ENCODE data around the gene F2RL3.
"Not testable (repeated sequence)": the region's sequence is repeated elsewhere in the genome, so short reads cannot be mapped to it uniquely, and the experiment has no call there.

Gene F2RL3

DNA sequence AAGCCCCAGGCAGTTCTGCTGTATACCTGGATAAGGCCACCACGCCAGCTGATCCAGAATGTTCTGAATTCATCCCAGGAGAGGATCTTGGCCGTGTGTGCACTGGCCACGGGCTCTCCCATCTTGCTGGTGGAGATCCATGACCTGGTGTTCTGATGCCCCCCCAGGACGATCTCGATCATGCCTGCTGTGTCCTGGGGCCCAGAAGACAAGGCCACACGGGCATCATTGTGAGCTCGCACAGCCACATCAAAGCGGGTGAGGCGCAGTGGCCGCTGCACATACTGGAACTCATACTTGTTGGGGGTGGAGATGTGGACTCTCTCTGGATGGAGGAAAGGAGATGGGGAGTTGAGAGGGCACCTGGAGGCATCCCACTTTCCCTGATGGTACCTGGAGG is 40.1 kb downstream of the F2RL3 start:
- Histone ChIP-seq H3K4me1 (ENCODE audit: control insufficient read depth in 1 of 2, insufficient read depth in 2 of 2, low read length in 2 of 2) (no peaks in the 10 kb centered on the region), H3K36me3 (ENCODE audit: control insufficient read depth in 1 of 2, insufficient read depth in 2 of 2, low read length in 2 of 2) (no peaks in the 10 kb centered on the region), H3K4me3 (ENCODE audit: low read depth in 1 of 2, low read length in 2 of 2) (no peak overlapping the region), H3K27ac (ENCODE audit: low read length) (no peak overlapping the region), H3K9me3 (ENCODE audit: control insufficient read depth in 1 of 2, low read length in 2 of 2) (peaks cover 0 to 15% of the 10 kb centered on the region in 2 donors), H3K27me3 (ENCODE audit: low read depth, low read length) (no peaks in the 10 kb centered on the region)

DNA sequence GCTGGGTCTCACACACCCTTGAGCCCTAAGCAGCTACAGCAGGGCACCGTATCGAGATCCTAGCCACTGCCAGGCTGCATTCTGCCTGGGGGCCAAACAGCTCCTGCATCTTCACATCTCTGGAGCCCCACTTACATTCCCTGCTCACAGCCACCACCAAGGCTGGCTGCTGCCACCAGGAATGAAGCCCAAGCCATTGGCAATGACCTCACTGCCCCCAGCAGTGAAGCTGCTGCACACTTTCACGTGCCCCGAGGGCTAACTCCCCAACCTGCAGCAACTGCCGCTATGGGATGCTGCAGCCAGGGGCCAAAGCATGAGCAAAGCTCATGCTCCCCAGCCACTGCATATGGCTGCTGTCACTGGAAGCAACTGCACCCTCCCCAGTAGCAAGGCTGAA is 42.0 kb downstream of the F2RL3 start:
- Histone ChIP-seq H3K9me3 (ENCODE audit: control insufficient read depth in 1 of 2, low read length in 2 of 2) (peaks cover 0 to 20% of the 10 kb centered on the region in 2 donors), H3K4me1 (ENCODE audit: control insufficient read depth in 1 of 2, insufficient read depth in 2 of 2, low read length in 2 of 2) (no peaks in the 10 kb centered on the region), H3K4me3 (ENCODE audit: low read depth in 1 of 2, low read length in 2 of 2) (no peak overlapping the region), H3K27me3 (ENCODE audit: low read depth, low read length) (no peaks in the 10 kb centered on the region), H3K36me3 (ENCODE audit: control insufficient read depth in 1 of 2, insufficient read depth in 2 of 2, low read length in 2 of 2) (no peaks in the 10 kb centered on the region), H3K27ac (ENCODE audit: low read length) (no peak overlapping the region)

- Histone ChIP-seq H3K9me3 (ENCODE audit: control insufficient read depth in 1 of 2, low read length in 2 of 2) (peaks cover 0 to 20% of the 10 kb centered on the region in 2 donors), H3K27me3 (ENCODE audit: low read depth, low read length) (no peaks in the 10 kb centered on the region), H3K27ac (ENCODE audit: low read length) (no peak overlapping the region), H3K4me3 (ENCODE audit: low read depth in 1 of 2, low read length in 2 of 2) (no peak overlapping the region), H3K36me3 (ENCODE audit: control insufficient read depth in 1 of 2, insufficient read depth in 2 of 2, low read length in 2 of 2) (no peaks in the 10 kb centered on the region), H3K4me1 (ENCODE audit: control insufficient read depth in 1 of 2, insufficient read depth in 2 of 2, low read length in 2 of 2) (no peaks in the 10 kb centered on the region)
Measured at GRCh38 chr19:16931306-16931705, 42.5 kb downstream of the F2RL3 start.

- Histone ChIP-seq H3K9me3 (ENCODE audit: control insufficient read depth in 1 of 2, low read length in 2 of 2) (peaks cover 0 to 20% of the 10 kb centered on the region in 2 donors), H3K36me3 (ENCODE audit: control insufficient read depth in 1 of 2, insufficient read depth in 2 of 2, low read length in 2 of 2) (no peaks in the 10 kb centered on the region), H3K4me1 (ENCODE audit: control insufficient read depth in 1 of 2, insufficient read depth in 2 of 2, low read length in 2 of 2) (no peaks in the 10 kb centered on the region), H3K4me3 (ENCODE audit: low read depth in 1 of 2, low read length in 2 of 2) (no peak overlapping the region), H3K27me3 (ENCODE audit: low read depth, low read length) (no peaks in the 10 kb centered on the region), H3K27ac (ENCODE audit: low read length) (no peak overlapping the region)
Measured at GRCh38 chr19:16934489-16934888, 45.7 kb downstream of the F2RL3 start.

DNA sequence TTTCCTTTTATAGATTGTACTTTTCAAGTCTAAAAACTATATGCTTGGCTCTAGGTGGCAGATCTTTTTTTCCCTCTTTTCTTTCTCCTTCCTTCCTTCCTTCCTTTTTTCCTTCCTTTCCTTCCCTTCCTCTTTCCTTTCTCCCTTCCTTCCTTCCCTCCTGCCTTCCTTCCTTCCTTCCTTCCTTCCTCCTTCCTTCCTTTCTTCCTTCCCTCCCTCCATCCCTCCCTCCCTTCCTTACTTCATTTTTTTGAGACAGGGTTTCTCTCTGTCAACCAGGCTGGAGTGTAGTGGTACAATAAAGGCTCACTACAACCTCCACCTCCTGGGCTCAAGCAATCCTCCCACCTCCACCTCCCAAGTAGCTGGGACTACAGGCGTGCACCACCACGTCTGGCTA is 48.1 kb downstream of the F2RL3 start:
- Histone ChIP-seq H3K27ac (ENCODE audit: low read length) (no peak overlapping the region), H3K27me3 (ENCODE audit: low read depth, low read length) (no peaks in the 10 kb centered on the region), H3K4me1 (ENCODE audit: control insufficient read depth in 1 of 2, insufficient read depth in 2 of 2, low read length in 2 of 2) (no peaks in the 10 kb centered on the region), H3K9me3 (ENCODE audit: control insufficient read depth in 1 of 2, low read length in 2 of 2) (peaks cover 0 to 17% of the 10 kb centered on the region in 2 donors), H3K36me3 (ENCODE audit: control insufficient read depth in 1 of 2, insufficient read depth in 2 of 2, low read length in 2 of 2) (no peaks in the 10 kb centered on the region), H3K4me3 (ENCODE audit: low read depth in 1 of 2, low read length in 2 of 2) (no peak overlapping the region)

- H3K4me3 ChIP-seq (ENCODE audit: low read depth in 1 of 2, low read length in 2 of 2); H3K4me1 ChIP-seq (ENCODE audit: control insufficient read depth in 1 of 2, insufficient read depth in 2 of 2, low read length in 2 of 2); H3K27ac ChIP-seq (ENCODE audit: low read length); H3K27me3 ChIP-seq (ENCODE audit: low read depth, low read length); H3K36me3 ChIP-seq (ENCODE audit: control insufficient read depth in 1 of 2, insufficient read depth in 2 of 2, low read length in 2 of 2): not testable (repeated sequence)
- peaks cover 0 to 17% of the 10 kb centered on the region in 2 donors for H3K9me3 ChIP-seq (ENCODE audit: control insufficient read depth in 1 of 2, low read length in 2 of 2)
Measured at GRCh38 chr19:16937796-16938195, 49.0 kb downstream of the F2RL3 start.

- H3K4me3 ChIP-seq (ENCODE audit: low read depth in 1 of 2, low read length in 2 of 2) = no peak overlapping the region
- no peaks in the 10 kb centered on the region for H3K27me3 ChIP-seq (ENCODE audit: low read depth, low read length)
- peaks cover 0 to 17% of the 10 kb centered on the region in 2 donors for H3K9me3 ChIP-seq (ENCODE audit: control insufficient read depth in 1 of 2, low read length in 2 of 2)
Measured at GRCh38 chr19:16938211-16938610, 49.4 kb downstream of the F2RL3 start.

GRCh38 chr19:16940063-16940462 is 51.3 kb downstream of the F2RL3 start:
- not testable (repeated sequence) for H3K4me3 ChIP-seq (ENCODE audit: low read depth in 1 of 2, low read length in 2 of 2); H3K27me3 ChIP-seq (ENCODE audit: low read depth, low read length); H3K36me3 ChIP-seq (ENCODE audit: control insufficient read depth in 1 of 2, insufficient read depth in 2 of 2, low read length in 2 of 2); H3K27ac ChIP-seq (ENCODE audit: low read length); H3K4me1 ChIP-seq (ENCODE audit: control insufficient read depth in 1 of 2, insufficient read depth in 2 of 2, low read length in 2 of 2); H3K9me3 ChIP-seq (ENCODE audit: control insufficient read depth in 1 of 2, low read length in 2 of 2)

More at GRCh38 chr19:16938211-16938610, 49.4 kb downstream of the F2RL3 start:
- Histone ChIP-seq H3K36me3 (ENCODE audit: control insufficient read depth in 1 of 2, insufficient read depth in 2 of 2, low read length in 2 of 2) (no peaks in the 10 kb centered on the region), H3K27ac (ENCODE audit: low read length) (no peak overlapping the region), H3K4me1 (ENCODE audit: control insufficient read depth in 1 of 2, insufficient read depth in 2 of 2, low read length in 2 of 2) (no peaks in the 10 kb centered on the region)

GRCh38 chr19:16940626-16941025 is 51.8 kb downstream of the F2RL3 start:
- Histone ChIP-seq H3K27ac (ENCODE audit: low read length) (no peak overlapping the region), H3K27me3 (ENCODE audit: low read depth, low read length) (no peaks in the 10 kb centered on the region), H3K36me3 (ENCODE audit: control insufficient read depth in 1 of 2, insufficient read depth in 2 of 2, low read length in 2 of 2) (no peaks in the 10 kb centered on the region), H3K9me3 (ENCODE audit: control insufficient read depth in 1 of 2, low read length in 2 of 2) (no peaks in the 10 kb centered on the region), H3K4me1 (ENCODE audit: control insufficient read depth in 1 of 2, insufficient read depth in 2 of 2, low read length in 2 of 2) (no peaks in the 10 kb centered on the region), H3K4me3 (ENCODE audit: low read depth in 1 of 2, low read length in 2 of 2) (no peak overlapping the region)
